ENCODE measurements around the gene TOMM40L.
A peak's percentile ranks its signal among the peaks of the same experiment; 100 is the strongest.

TOMM40L gene

DNA sequence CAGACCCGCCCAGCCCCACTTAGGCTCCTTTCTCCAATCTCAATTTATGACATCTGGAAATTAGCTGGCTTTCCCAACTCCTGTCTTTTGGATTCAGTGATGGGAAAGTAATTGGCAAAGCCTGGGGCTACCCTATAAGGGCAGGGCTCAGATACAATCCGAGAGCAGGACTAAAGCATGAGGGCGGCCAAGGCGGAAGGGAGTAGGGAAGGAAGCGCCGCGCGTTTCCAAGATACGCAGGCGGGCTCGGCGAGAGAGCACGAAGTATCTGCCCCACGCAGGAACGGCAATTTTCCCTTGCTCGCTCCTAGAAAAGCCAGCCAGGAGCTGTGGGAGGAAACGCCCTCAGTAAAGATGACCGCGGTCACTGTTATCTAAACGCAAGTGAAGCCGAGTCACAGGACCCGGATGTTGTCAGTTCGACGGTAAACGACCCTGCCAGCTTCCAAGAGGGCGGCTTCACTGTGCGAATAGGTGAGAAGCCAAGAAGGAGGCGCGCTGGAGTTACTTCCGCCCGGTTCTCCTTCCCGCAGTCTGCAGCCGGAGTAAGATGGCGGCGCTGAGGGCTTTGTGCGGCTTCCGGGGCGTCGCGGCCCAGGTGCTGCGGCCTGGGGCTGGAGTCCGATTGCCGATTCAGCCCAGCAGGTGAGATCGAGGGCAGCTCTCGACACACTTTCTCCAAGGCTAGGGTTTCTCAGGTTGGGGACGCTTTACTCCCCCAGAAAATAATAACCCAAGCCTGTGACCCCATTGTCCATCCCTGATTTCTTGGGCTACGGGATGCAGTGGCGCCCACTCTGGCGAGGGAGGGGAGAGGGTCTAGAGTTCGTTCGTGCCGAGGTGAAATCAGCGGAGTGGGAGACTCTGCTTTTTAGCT, 23.8 kb upstream of the TOMM40L start, which contains the start of gene NDUFS2:
Gene NDUFS2, plus strand, starts transcription at position 532 of the 877 bp plus-strand sequence. Its CDS starts 19 bp downstream, at position 551.
- Mint-ChIP-seq H3K4me3 (peak within 1 kb of the TSS; percentile 93), H3K27me3 (no peaks in the 10 kb centered on the region), H3K9me3 (no peaks in the 10 kb centered on the region), H3K27ac (peak within 1 kb of the TSS; percentile 96), H3K36me3 (ENCODE audit: low read depth) (peaks cover 45% of the 10 kb centered on the region), H3K4me1 (ENCODE audit: low read depth) (peaks cover 60% of the 10 kb centered on the region)
- DNase-seq = peak; percentile 91

- Mint-ChIP-seq H3K9me3 (no peaks in the 10 kb centered on the region), H3K4me3 (no peak overlapping the region), H3K27ac (peak overlapping the region; percentile 71), H3K27me3 (no peaks in the 10 kb centered on the region), H3K4me1 (ENCODE audit: low read depth) (peaks cover 56% of the 10 kb centered on the region), H3K36me3 (ENCODE audit: low read depth) (peaks cover 81% of the 10 kb centered on the region)
- DNase-seq = no peak
Measured at GRCh38 chr1:161206411-161207140, 19.3 kb upstream of the TOMM40L start.

DNA sequence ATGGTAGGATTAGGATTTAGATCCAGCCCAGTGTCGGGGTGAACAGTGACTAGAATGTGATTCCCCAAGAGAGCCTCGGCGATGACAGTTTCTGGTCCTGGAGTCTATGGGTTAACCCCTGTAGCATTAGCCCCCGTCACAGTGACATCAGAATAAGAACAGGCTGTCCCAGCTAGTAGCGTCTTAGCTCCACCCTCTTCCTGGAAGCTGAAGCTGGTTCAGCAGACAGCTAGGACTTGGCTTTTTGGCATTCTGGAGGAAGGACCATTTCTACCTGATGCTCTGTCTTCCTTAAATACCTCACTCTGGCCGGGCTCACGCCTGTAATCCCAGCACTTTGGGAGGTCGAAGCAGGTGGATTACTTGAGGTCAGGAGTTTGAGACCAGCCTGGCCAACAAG, 18.7 kb upstream of the TOMM40L start:
- DNase-seq = no peak
- Mint-ChIP-seq H3K27ac (peak overlapping the region; percentile 50), H3K27me3 (no peaks in the 10 kb centered on the region), H3K9me3 (no peaks in the 10 kb centered on the region), H3K4me3 (no peak overlapping the region), H3K4me1 (ENCODE audit: low read depth) (peaks cover 52% of the 10 kb centered on the region), H3K36me3 (ENCODE audit: low read depth) (peaks cover 87% of the 10 kb centered on the region)

DNA sequence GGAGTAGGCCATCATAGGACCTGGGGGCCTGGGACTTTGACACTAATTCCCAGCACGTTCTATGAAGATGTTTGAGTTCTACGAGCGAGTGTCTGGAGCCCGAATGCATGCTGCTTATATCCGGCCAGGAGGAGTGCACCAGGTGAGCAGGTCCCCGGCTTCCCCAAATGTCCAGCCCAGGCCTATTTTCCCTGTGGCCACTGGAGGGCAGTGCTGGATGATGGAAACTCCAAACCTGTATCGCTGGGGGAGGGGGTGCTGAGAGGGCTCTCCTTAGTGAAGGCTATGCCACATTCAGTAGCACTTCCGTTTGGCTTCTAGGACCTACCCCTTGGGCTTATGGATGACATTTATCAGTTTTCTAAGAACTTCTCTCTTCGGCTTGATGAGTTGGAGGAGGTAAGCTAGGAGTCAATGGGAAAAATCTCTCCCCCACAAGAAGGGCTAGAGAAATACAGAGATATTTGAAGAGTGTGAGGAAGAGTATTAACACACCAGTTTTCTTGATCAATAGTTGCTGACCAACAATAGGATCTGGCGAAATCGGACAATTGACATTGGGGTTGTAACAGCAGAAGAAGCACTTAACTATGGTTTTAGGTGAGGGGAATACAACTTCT, 16.0 kb upstream of the TOMM40L start:
- peak; percentile 76 for DNase-seq

DNA sequence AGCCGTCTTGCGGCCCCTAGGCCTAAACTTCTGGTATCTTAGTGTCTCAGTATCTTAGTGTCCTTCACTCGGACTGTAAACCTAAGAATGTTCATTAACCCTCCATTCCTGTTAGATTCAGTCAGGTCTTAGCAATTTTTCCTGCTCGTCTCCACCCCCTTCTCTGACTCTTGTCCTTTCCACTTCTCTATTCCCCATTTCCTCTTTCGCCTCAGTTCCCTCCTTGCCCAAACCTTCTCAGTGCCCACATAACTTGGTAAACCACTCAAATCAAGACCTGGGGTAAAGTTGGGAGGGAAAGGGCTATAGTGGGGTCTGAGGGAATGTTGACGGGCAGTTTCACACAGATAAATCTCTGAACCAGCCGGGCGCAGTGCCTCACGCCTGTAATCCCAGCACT, 11.5 kb upstream of the TOMM40L start:
- Mint-ChIP-seq H3K4me1 (ENCODE audit: low read depth) (peaks cover 46% of the 10 kb centered on the region), H3K36me3 (ENCODE audit: low read depth) (peaks cover 60% of the 10 kb centered on the region), H3K4me3 (no peak overlapping the region), H3K27ac (no peak overlapping the region), H3K27me3 (no peaks in the 10 kb centered on the region), H3K9me3 (no peaks in the 10 kb centered on the region)
- no peak for DNase-seq

More for the DNA sequence above, 16.0 kb upstream of the TOMM40L start:
- no peak overlapping the region for H3K4me3 Mint-ChIP-seq
- no peaks in the 10 kb centered on the region for H3K27me3 Mint-ChIP-seq
- peak overlapping the region; percentile 88 for H3K27ac Mint-ChIP-seq
- no peaks in the 10 kb centered on the region for H3K9me3 Mint-ChIP-seq
- peaks cover 91% of the 10 kb centered on the region for H3K36me3 Mint-ChIP-seq (ENCODE audit: low read depth)
- peaks cover 35% of the 10 kb centered on the region for H3K4me1 Mint-ChIP-seq (ENCODE audit: low read depth)

DNA sequence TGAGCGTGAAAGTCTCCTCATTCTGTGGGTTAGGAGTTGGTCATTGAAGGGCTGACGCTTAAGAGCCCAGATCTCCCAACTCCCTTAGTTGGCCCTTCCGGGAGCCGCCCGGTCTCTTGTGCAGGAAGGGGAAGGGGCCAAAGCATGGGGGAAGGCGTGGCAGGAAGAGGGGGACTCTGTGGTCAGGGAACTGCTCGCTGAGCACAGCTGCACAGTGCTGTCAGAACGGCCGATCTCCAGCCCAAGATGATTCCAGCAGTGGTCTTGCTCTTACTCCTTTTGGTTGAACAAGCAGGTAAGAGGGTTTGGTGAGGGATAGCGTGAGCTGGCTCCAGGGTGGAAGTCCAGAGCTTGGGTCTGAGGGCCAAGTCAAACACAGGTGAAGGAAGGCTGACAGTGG, 10.8 kb upstream of the TOMM40L start, which contains the start of gene FCER1G:
Gene FCER1G, plus strand, starts transcription at position 220 of the 400 bp plus-strand sequence. Its CDS starts 27 bp downstream, at position 247.
- Mint-ChIP-seq H3K27me3 (no peaks in the 10 kb centered on the region), H3K36me3 (ENCODE audit: low read depth) (peaks cover 53% of the 10 kb centered on the region), H3K4me1 (ENCODE audit: low read depth) (peaks cover 46% of the 10 kb centered on the region), H3K4me3 (peak within 1 kb of the TSS; percentile 13), H3K9me3 (no peaks in the 10 kb centered on the region), H3K27ac (peak within 1 kb of the TSS; percentile 70)
- DNase-seq = no peak

- H3K36me3 Mint-ChIP-seq (ENCODE audit: low read depth) = peaks cover 32% of the 10 kb centered on the region
- H3K9me3 Mint-ChIP-seq = no peaks in the 10 kb centered on the region
- no peak for DNase-seq
- peak overlapping the region; percentile 76 for H3K27ac Mint-ChIP-seq
- H3K4me1 Mint-ChIP-seq (ENCODE audit: low read depth) = peaks cover 55% of the 10 kb centered on the region
- H3K27me3 Mint-ChIP-seq = no peaks in the 10 kb centered on the region
- no peak overlapping the region for H3K4me3 Mint-ChIP-seq
Measured at GRCh38 chr1:161216945-161217712, 8.7 kb upstream of the TOMM40L start.

GRCh38 chr1:161217831-161218230, 8.0 kb upstream of the TOMM40L start:
- Mint-ChIP-seq H3K4me3 (no peak overlapping the region), H3K4me1 (ENCODE audit: low read depth) (peaks cover 55% of the 10 kb centered on the region), H3K36me3 (ENCODE audit: low read depth) (peaks cover 25% of the 10 kb centered on the region)

DNA sequence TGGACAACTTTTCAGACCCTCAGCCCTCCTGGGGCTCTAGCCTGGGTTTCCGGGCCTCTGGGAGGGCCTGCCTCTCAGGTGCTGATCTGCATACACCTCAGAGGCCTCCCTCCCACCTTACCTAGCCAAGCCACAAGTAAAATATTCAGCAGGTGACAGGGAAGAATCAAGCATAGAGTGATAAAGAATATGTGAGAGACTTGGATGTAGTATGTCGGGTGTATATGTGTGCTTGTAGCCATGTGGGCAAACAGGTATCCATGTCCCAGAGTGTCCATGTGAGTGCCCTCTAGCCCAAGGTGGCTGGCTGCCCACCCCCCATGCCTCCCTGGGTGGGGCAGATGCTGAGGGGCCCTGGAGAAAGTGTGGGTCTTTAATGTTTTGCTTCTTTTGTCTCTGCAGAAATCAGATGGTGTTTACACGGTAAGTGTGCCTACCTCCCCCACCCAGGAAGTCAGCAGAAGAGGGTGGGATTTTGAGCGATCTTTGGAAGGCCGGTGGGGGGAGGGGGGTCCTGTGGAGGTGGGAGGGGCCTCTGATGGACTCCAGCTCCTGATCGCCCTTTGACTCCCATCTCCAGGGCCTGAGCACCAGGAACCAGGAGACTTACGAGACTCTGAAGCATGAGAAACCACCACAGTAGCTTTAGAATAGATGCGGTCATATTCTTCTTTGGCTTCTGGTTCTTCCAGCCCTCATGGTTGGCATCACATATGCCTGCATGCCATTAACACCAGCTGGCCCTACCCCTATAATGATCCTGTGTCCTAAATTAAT, 7.4 kb upstream of the TOMM40L start:
- peak overlapping the region; percentile 69 for H3K27ac Mint-ChIP-seq

More at GRCh38 chr1:161217831-161218230, 8.0 kb upstream of the TOMM40L start:
- Mint-ChIP-seq H3K9me3 (no peaks in the 10 kb centered on the region), H3K27ac (peak overlapping the region; percentile 69), H3K27me3 (no peaks in the 10 kb centered on the region)
- DNase-seq = no peak

DNA sequence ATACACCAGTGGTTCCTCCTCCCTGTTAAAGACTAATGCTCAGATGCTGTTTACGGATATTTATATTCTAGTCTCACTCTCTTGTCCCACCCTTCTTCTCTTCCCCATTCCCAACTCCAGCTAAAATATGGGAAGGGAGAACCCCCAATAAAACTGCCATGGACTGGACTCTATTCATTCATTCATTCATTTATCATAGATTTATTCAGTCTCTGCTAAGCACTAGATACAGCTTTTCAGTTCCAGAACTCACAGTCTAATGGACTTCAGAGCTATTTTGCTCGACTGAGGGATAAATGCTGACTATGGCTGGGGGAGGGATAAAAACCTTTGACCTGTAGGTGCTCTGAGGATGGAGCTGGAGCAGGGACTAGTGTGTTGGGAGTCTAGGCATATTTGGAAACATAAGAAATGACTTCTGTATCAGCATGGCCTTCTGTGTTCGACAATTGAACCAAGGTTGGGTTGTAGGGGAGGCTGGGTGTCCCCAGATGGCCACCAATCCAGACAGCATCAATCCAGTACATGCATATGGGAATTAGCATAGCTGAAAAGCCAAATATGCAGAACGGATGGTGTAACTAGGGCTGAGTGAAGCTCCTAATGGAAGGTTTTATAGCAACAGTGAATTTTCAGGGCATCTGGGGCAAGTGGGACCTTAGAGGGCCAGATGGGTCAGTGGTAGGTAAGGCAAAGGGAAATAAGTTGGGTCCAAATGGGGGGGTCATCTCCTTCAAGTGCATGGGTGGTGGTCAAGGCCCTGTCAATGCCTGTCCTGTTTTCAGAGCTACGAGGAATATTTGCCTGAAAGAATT, 6.6 kb upstream of the TOMM40L start:
- H3K4me3 Mint-ChIP-seq = no peak overlapping the region
- H3K27me3 Mint-ChIP-seq = no peaks in the 10 kb centered on the region
- no peak overlapping the region for H3K27ac Mint-ChIP-seq
- H3K36me3 Mint-ChIP-seq (ENCODE audit: low read depth) = peaks cover 11% of the 10 kb centered on the region
- no peaks in the 10 kb centered on the region for H3K9me3 Mint-ChIP-seq
- peaks cover 55% of the 10 kb centered on the region for H3K4me1 Mint-ChIP-seq (ENCODE audit: low read depth)
- DNase-seq = no peak

More for the DNA sequence above, 7.4 kb upstream of the TOMM40L start:
- no peak for DNase-seq
- peaks cover 55% of the 10 kb centered on the region for H3K4me1 Mint-ChIP-seq (ENCODE audit: low read depth)
- H3K27me3 Mint-ChIP-seq = no peaks in the 10 kb centered on the region
- no peak overlapping the region for H3K4me3 Mint-ChIP-seq
- no peaks in the 10 kb centered on the region for H3K9me3 Mint-ChIP-seq
- peaks cover 18% of the 10 kb centered on the region for H3K36me3 Mint-ChIP-seq (ENCODE audit: low read depth)

DNA sequence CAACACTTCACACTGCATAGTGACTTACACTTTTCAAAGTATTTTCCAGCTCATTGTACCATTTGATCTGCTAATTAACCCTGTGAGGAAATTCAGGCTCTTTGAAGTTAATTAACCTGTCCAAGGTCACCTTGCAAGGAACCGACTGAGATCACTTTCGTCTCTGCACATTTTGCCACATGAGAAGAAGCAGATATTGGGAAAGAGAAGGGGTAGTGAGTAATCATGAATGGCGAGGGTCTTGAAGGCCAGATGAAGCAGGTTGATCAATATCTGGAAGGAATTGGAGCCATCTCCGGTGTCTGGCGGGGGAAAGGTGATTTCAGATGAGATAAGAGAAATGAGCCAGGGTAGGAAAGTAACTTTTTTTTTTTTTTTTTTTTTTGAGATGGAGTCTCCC, 5.9 kb upstream of the TOMM40L start:
- peaks cover 3% of the 10 kb centered on the region for H3K36me3 Mint-ChIP-seq (ENCODE audit: low read depth)
- no peak overlapping the region for H3K4me3 Mint-ChIP-seq
- H3K27ac Mint-ChIP-seq = no peak overlapping the region
- peaks cover 52% of the 10 kb centered on the region for H3K4me1 Mint-ChIP-seq (ENCODE audit: low read depth)
- no peak for DNase-seq
- H3K9me3 Mint-ChIP-seq = no peaks in the 10 kb centered on the region
- no peaks in the 10 kb centered on the region for H3K27me3 Mint-ChIP-seq

GRCh38 chr1:161222175-161223019, 3.5 kb upstream of the TOMM40L start:
- DNase-seq = no peak
- no peak overlapping the region for H3K27ac Mint-ChIP-seq
- H3K4me1 Mint-ChIP-seq (ENCODE audit: low read depth) = peaks cover 57% of the 10 kb centered on the region
- H3K9me3 Mint-ChIP-seq = no peaks in the 10 kb centered on the region
- H3K4me3 Mint-ChIP-seq = no peak overlapping the region
- H3K36me3 Mint-ChIP-seq (ENCODE audit: low read depth) = peaks cover 12% of the 10 kb centered on the region
- no peaks in the 10 kb centered on the region for H3K27me3 Mint-ChIP-seq

Data from activated T-cell treated with anti-CD3 and anti-CD28 coated beads, Interleukin-2, amount 50 U/mL, for 24 hours (primary cell).